Measurements from ENCODE around the gene COL4A1.

COL4A1 gene

GRCh38 chr13:110251193-110251819 is 55.7 kb downstream of the COL4A1 start:
- Histone ChIP-seq H3K27ac (ENCODE audit: low read depth, low read length, poor library complexity, severe bottlenecking) (no peak overlapping the region), H3K79me2 (ENCODE audit: insufficient read depth, low read length) (no peaks in the 10 kb centered on the region), H3K4me2 (ENCODE audit: low read length) (no peak overlapping the region), H4K20me1 (ENCODE audit: insufficient read depth, low read length) (no peaks in the 10 kb centered on the region), H3K4me3 (ENCODE audit: low read depth, low read length, poor library complexity, severe bottlenecking) (no peak overlapping the region), H3K9me3 (ENCODE audit: low read length) (no peaks in the 10 kb centered on the region), H3K4me1 (ENCODE audit: insufficient read depth, low read length, severe bottlenecking) (no peaks in the 10 kb centered on the region), H2AFZ (ENCODE audit: low read length) (no peak overlapping the region), H3K9me2 (ENCODE audit: low read depth, low read length) (no peaks in the 10 kb centered on the region), H3F3A (ENCODE audit: insufficient read depth, low read length) (no peaks in the 10 kb centered on the region), H3K27me3 (ENCODE audit: insufficient read depth, low read length) (no peaks in the 10 kb centered on the region; the same call in 1 of the 2 replicates), H3K36me3 (ENCODE audit: insufficient read depth, low read length) (no peaks in the 10 kb centered on the region), H3K9ac (ENCODE audit: low read length) (no peak overlapping the region)
- TF ChIP-seq EZH2 (IDR thresholded peaks at IDR 0.05; ENCODE audit: borderline replicate concordance, low read length) = no peak
- TF ChIP-seq, protein P1, sequence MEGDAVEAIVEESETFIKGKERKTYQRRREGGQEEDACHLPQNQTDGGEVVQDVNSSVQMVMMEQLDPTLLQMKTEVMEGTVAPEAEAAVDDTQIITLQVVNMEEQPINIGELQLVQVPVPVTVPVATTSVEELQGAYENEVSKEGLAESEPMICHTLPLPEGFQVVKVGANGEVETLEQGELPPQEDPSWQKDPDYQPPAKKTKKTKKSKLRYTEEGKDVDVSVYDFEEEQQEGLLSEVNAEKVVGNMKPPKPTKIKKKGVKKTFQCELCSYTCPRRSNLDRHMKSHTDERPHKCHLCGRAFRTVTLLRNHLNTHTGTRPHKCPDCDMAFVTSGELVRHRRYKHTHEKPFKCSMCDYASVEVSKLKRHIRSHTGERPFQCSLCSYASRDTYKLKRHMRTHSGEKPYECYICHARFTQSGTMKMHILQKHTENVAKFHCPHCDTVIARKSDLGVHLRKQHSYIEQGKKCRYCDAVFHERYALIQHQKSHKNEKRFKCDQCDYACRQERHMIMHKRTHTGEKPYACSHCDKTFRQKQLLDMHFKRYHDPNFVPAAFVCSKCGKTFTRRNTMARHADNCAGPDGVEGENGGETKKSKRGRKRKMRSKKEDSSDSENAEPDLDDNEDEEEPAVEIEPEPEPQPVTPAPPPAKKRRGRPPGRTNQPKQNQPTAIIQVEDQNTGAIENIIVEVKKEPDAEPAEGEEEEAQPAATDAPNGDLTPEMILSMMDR (IDR thresholded peaks at IDR 0.05; ENCODE audit: low read length) = no peak

DNA sequence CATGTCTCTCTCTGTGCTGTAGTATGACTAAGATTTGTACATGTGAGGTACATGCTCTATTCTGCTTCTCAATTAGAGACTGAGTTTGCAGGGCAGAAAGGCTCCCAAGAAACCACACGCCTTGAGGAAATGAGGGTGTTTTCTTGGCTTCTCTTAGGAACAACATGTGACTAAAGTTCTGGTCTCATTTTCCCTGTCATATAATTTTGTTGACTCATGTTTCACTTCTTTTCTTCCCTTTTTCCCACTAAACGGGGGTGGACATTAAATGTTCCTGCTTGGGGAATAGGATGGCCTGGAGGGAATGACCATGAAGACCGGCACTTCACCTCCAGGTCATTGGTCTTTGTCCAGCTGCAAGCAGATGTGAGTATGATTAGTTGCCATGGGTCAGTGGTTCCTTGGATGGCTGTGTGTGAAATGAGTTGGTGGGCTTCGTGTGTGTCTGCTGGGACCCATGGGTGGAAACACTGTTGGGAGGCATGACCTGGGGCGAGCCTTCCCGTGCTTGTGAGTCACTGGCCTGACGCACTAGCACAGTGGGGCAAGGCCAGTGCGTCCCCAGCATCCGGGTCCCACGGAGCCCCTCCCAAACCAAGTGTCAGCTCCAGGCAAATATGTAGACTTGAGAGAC is 56.6 kb downstream of the COL4A1 start:
- H3K9me2 ChIP-seq (ENCODE audit: low read depth, low read length) = no peaks in the 10 kb centered on the region
- no peak overlapping the region for H2AFZ ChIP-seq (ENCODE audit: low read length)
- no peak overlapping the region for H3K4me2 ChIP-seq (ENCODE audit: low read length)
- no peak for TF ChIP-seq EZH2 (IDR thresholded peaks at IDR 0.05; ENCODE audit: borderline replicate concordance, low read length)
- TF ChIP-seq, protein P1 (IDR thresholded peaks at IDR 0.05; ENCODE audit: low read length) = no peak
- H3K36me3 ChIP-seq (ENCODE audit: insufficient read depth, low read length) = no peaks in the 10 kb centered on the region
- H3K27me3 ChIP-seq (ENCODE audit: insufficient read depth, low read length) = no peaks in the 10 kb centered on the region; the same call in 1 of the 2 replicates
- H3K9ac ChIP-seq (ENCODE audit: low read length) = no peak overlapping the region
- H3K9me3 ChIP-seq (ENCODE audit: low read length) = no peaks in the 10 kb centered on the region
- H3K27ac ChIP-seq (ENCODE audit: low read depth, low read length, poor library complexity, severe bottlenecking) = no peak overlapping the region
- no peaks in the 10 kb centered on the region for H3F3A ChIP-seq (ENCODE audit: insufficient read depth, low read length)
- no peaks in the 10 kb centered on the region for H3K79me2 ChIP-seq (ENCODE audit: insufficient read depth, low read length)
- no peak overlapping the region for H3K4me3 ChIP-seq (ENCODE audit: low read depth, low read length, poor library complexity, severe bottlenecking)
- no peaks in the 10 kb centered on the region for H3K4me1 ChIP-seq (ENCODE audit: insufficient read depth, low read length, severe bottlenecking)
- H4K20me1 ChIP-seq (ENCODE audit: insufficient read depth, low read length) = no peaks in the 10 kb centered on the region

DNA sequence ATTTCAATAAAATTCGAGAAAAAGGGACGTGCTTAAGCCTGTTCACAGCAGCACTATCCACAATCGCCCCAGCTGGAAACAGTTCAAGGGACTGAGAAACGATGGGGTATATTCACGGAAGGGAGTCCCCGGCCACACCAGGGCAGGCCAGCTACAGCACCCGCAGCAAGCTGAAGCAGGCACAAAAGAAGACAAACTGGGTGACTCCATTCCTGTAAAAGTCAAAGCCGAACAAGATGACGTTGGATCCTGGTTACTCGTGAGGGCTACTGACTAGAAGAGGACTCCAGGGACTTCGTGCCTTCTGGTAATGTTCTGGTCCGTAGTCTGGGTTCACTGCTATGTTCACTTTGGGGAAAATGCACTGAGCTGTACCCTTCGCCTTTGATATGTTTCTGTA is 57.6 kb downstream of the COL4A1 start:
- Histone ChIP-seq H2AFZ (ENCODE audit: low read length) (no peak overlapping the region), H3K9me2 (ENCODE audit: low read depth, low read length) (no peaks in the 10 kb centered on the region), H3K4me2 (ENCODE audit: low read length) (no peak overlapping the region), H3K36me3 (ENCODE audit: insufficient read depth, low read length) (no peaks in the 10 kb centered on the region), H3K4me3 (ENCODE audit: low read depth, low read length, poor library complexity, severe bottlenecking) (no peak overlapping the region), H3F3A (ENCODE audit: insufficient read depth, low read length) (no peaks in the 10 kb centered on the region), H3K4me1 (ENCODE audit: insufficient read depth, low read length, severe bottlenecking) (no peaks in the 10 kb centered on the region), H3K27me3 (ENCODE audit: insufficient read depth, low read length) (no peaks in the 10 kb centered on the region; the same call in 1 of the 2 replicates), H3K9me3 (ENCODE audit: low read length) (no peaks in the 10 kb centered on the region), H4K20me1 (ENCODE audit: insufficient read depth, low read length) (no peaks in the 10 kb centered on the region), H3K9ac (ENCODE audit: low read length) (no peak overlapping the region), H3K27ac (ENCODE audit: low read depth, low read length, poor library complexity, severe bottlenecking) (no peak overlapping the region), H3K79me2 (ENCODE audit: insufficient read depth, low read length) (no peaks in the 10 kb centered on the region)
- TF ChIP-seq EZH2 (IDR thresholded peaks at IDR 0.05; ENCODE audit: borderline replicate concordance, low read length) = no peak
- TF ChIP-seq, protein P1 (IDR thresholded peaks at IDR 0.05; ENCODE audit: low read length) = no peak

All from OCI-LY1 (cell line).